K562 (cell line): Measurements from ENCODE around the gene CALM3. TPM values are rescaled to one million over a fixed set of nuclear protein-coding genes. Genes with fewer than 3 reads are reported as not detected.

Source experiments
- ATAC-seq: fragments of 200-7000 bp; cut with Tn5 transposase; 3 replicates; pipeline ENCODE4 v1.9.1; 2020; ENCODE audit warnings: moderate library complexity
- BruUV-seq: library from RNA; stranded (reverse); fragments of 400-500 nt; replicated peaks from 2 replicates; lab custom pipeline; 2021; lab: Mats Ljungman, UMichigan
- CTCF ChIA-PET: fragments of 300-600 bp; formaldehyde crosslinking; extraction: SDS; loops from one replicate; lab custom pipeline; 2021; ENCODE audit warnings: low intra/inter-chr PET ratio; lab: Yijun Ruan, JAX
- POLR2A ChIA-PET: fragments of 300-600, 350-650 bp; sonication (Branson Sonifier 250); formaldehyde crosslinking; extraction: SDS; loops from one replicate; lab custom pipeline; 2021; ENCODE audit warnings: antibody characterized with exemption, inconsistent platforms; lab: Yijun Ruan, JAX
- DNase-seq, 4 experiments: peaks; one replicate each; pipeline versions ENCODE4 v3.0.0 to v3.0.0-alpha.2; 2011 to 2018; ENCODE audit warnings: low spot score in 3 of 4, mixed read lengths in 3 of 4; ENCODE audit errors: extremely low read depth in 1 of 4
- FAIRE-seq: peaks from 2 replicates; lab custom pipeline; 2011; peaks lifted over from hg19 to GRCh38; lab: Jason Lieb, UNC
- H2AFZ ChIP-seq: 2 replicates; pipeline ENCODE4 v1.6.0; 2011; ENCODE audit warnings: low read depth, low read length, control low read depth, inconsistent platforms
- H3K27ac ChIP-seq: fragments of 200-600 bp; 3 replicates; pipeline ENCODE4 v1.8.0; 2011; ENCODE audit warnings: low read depth, mild to moderate bottlenecking, control low read depth, inconsistent platforms, low read length, moderate library complexity, mixed read lengths; ENCODE audit errors: extremely low read depth
- H3K27me3 ChIP-seq, 2 experiments: fragments of 300-600 bp in 1 of 2; 2 replicates in 1 of 2; 3 replicates in 1 of 2; pipeline versions ENCODE4 v1.6.0 to v1.8.0; 2011; ENCODE audit warnings: inconsistent platforms in 2 of 2, low read length in 2 of 2, mild to moderate bottlenecking in 1 of 2, mixed read lengths in 1 of 2, moderate library complexity in 1 of 2; ENCODE audit not compliant: control insufficient read depth in 2 of 2, insufficient read depth in 2 of 2
- H3K36me3 ChIP-seq: fragments of 300-600 bp; 3 replicates; pipeline ENCODE4 v1.8.0; 2011; ENCODE audit warnings: mild to moderate bottlenecking, low read length, inconsistent platforms; ENCODE audit not compliant: control insufficient read depth, insufficient read depth
- H3K4me1 ChIP-seq, 2 experiments: fragments of 200-600 bp in 1 of 2; replicated peaks in 1 of 2; 2 replicates in 1 of 2; 3 replicates in 1 of 2; pipeline versions ENCODE4 v1.5.1 to v1.8.0; 2011; ENCODE audit warnings: inconsistent platforms in 2 of 2, low read length in 2 of 2, mild to moderate bottlenecking in 1 of 2, mixed read lengths in 1 of 2, moderate library complexity in 1 of 2; ENCODE audit not compliant: control insufficient read depth in 2 of 2, insufficient read depth in 2 of 2
- H3K4me2 ChIP-seq: 2 replicates; pipeline ENCODE4 v1.6.1; 2011; ENCODE audit warnings: low read length, control low read depth, inconsistent platforms, mixed read lengths; ENCODE audit not compliant: insufficient read depth
- H3K4me3 ChIP-seq: fragments of 200-600 bp; sonication (generic), shearing (Covaris generic); 2 replicates; pipeline ENCODE4 v1.5.1; 2016; ENCODE audit warnings: control low read depth, inconsistent platforms
- H3K79me2 ChIP-seq: fragments of 200-600 bp; 3 replicates; pipeline ENCODE4 v1.8.0; 2011; ENCODE audit warnings: low read length, inconsistent platforms; ENCODE audit not compliant: control insufficient read depth, insufficient read depth
- H3K9ac ChIP-seq, 2 experiments: 2 replicates each; pipeline versions ENCODE4 v1.6.0 to v1.6.1; 2011; ENCODE audit warnings: low read depth in 2 of 2, low read length in 2 of 2, control low read depth in 1 of 2, inconsistent platforms in 1 of 2, mild to moderate bottlenecking in 1 of 2, mixed read lengths in 1 of 2; ENCODE audit not compliant: insufficient read depth in 1 of 2
- H3K9me1 ChIP-seq: one replicate; pipeline ENCODE4 v1.6.0; 2011; ENCODE audit warnings: inconsistent platforms, mild to moderate bottlenecking, low read length, moderate library complexity; ENCODE audit not compliant: control insufficient read depth, insufficient read depth
- H3K9me3 ChIP-seq: replicated peaks from 2 replicates; pipeline ENCODE4 v1.5.1; 2011; ENCODE audit warnings: low read depth, low read length, inconsistent platforms; ENCODE audit not compliant: control insufficient read depth, insufficient read depth
- H4K20me1 ChIP-seq: replicated peaks from 2 replicates; pipeline ENCODE4 v1.6.1; 2011; ENCODE audit warnings: low read length, inconsistent platforms, mixed read lengths; ENCODE audit not compliant: control insufficient read depth, insufficient read depth
- ATF1 ChIP-seq, 2 experiments: fragments of 450-650 bp in 1 of 2; IDR thresholded peaks; 2 replicates each; pipeline ENCODE4 v1.6.1; 2016; ENCODE audit warnings: missing compliant biosample characterization in 1 of 2, missing genetic modification characterization in 1 of 2
- BHLHE40 ChIP-seq: IDR thresholded peaks from 2 replicates; pipeline ENCODE4 v1.6.1; 2011; ENCODE audit warnings: low read length, improper control_type of control experiment
- CHD1 ChIP-seq: fragments of 200-600 bp; sonication (generic); IDR thresholded peaks from one replicate; pipeline ENCODE4 v1.6.1; 2012; ENCODE audit warnings: mild to moderate bottlenecking, moderate library complexity, low read length, inconsistent platforms
- GTF2F1 ChIP-seq: IDR thresholded peaks from 2 replicates; pipeline ENCODE4 v1.6.1; 2011; ENCODE audit warnings: low read depth, low read length, improper control_type of control experiment
- MYBL2 ChIP-seq, 2 experiments: fragments of 450-650 bp in 1 of 2; sonication (generic) in 1 of 2; formaldehyde crosslinking in 1 of 2; IDR thresholded peaks; 2 replicates each; pipeline versions ENCODE4 v1.6.1 to v1.8.1; 2017 to 2022; ENCODE audit warnings: borderline replicate concordance in 1 of 2, inconsistent platforms in 1 of 2, low read depth in 1 of 2, mild to moderate bottlenecking in 1 of 2, missing genetic modification reagents in 1 of 2, moderate library complexity in 1 of 2
- RNF2 ChIP-seq: sonication (generic); IDR thresholded peaks from 2 replicates; pipeline ENCODE4 v1.6.1; 2016
- TEAD4 ChIP-seq, 2 experiments: sonication (generic) in 1 of 2; formaldehyde crosslinking in 1 of 2; IDR thresholded peaks; 2 replicates each; pipeline versions ENCODE4 v1.6.1 to v1.8.0; 2012 to 2022; ENCODE audit warnings: borderline replicate concordance in 1 of 2, inconsistent platforms in 1 of 2, low read length in 1 of 2, mild to moderate bottlenecking in 1 of 2, missing genetic modification reagents in 1 of 2
- WHSC1 ChIP-seq: IDR thresholded peaks from one replicate; pipeline ENCODE4 v1.6.1; 2012; ENCODE audit warnings: low read length, control low read depth, inconsistent platforms
- ZKSCAN3 ChIP-seq: fragments of 250-450 bp; sonication (Bioruptor Pico); IDR thresholded peaks from 2 replicates; pipeline ENCODE4 v1.4.0; 2020
- ZNF143 ChIP-seq: sonication (generic); formaldehyde crosslinking; IDR thresholded peaks from 2 replicates; pipeline ENCODE4 v1.9.0; 2022; ENCODE audit warnings: mild to moderate bottlenecking, missing genetic modification reagents
- ZNF717 ChIP-seq: fragments of 250-450 bp; sonication (Bioruptor Pico); IDR thresholded peaks from 2 replicates; pipeline ENCODE4 v1.5.0; 2021
- WGBS: fragments of 100-300 bp; shearing (Covaris generic); methylation state at CpG from one replicate; pipeline ENCODE4 v1.1.6; 2016; ENCODE audit warnings: low coverage, mixed read lengths; ENCODE audit not compliant: insufficient coverage; ENCODE audit errors: missing lambda C conversion rate; 5-methylcytosine and 5-hydroxymethylcytosine counted together
- in situ Hi-C: fragments of 300-500 bp; cut with MboI; formaldehyde crosslinking; loops from 4 replicates; pipeline ENCODE4 v1.15.0; 2018; ENCODE audit warnings: inconsistent platforms, mixed read lengths
- intact Hi-C: fragments of 100-400 bp; cut with micrococcal nuclease; formaldehyde crosslinking; loops from 2 replicates; pipeline ENCODE4 v1.14.2; 2022
- polyA plus RNA-seq, 8 experiments: library from polyadenylated mRNA; depleted of rRNA in 4 of 8; stranded (reverse) in 5 of 8; unstranded in 3 of 8; fragments of >200 nt; fragmentation: Nextera tagmentation in 2 of 8; fragmentation: Illumina TruSeq in 1 of 8; extraction: Ambion mirVana in 2 of 8; extraction: Trizol in 1 of 8; gene quantifications; 2 replicates each; pipeline versions ENCODE4 v1.2.1 to v1.2.3, GENCODE V29; 2011 to 2014; ENCODE audit warnings: inconsistent platforms in 1 of 8, missing spikeins in 1 of 8
- total RNA-seq, 7 experiments: library from RNA; depleted of rRNA in 6 of 7; stranded (reverse); fragments of >200 nt in 6 of 7; fragmentation: Illumina TruSeq in 2 of 7; extraction: Trizol in 2 of 7; gene quantifications; 2 replicates each; pipeline versions ENCODE4 v1.2.1 to v1.2.3, GENCODE V29; 2011 to 2021; ENCODE audit warnings: low replicate concordance in 1 of 7
- TF ChIP-seq, protein P1 (sequence below): fragments of 250-450 bp; sonication (Bioruptor Pico); IDR thresholded peaks from 2 replicates; pipeline ENCODE4 v1.4.0; 2020; ENCODE audit warnings: borderline replicate concordance
- TF ChIP-seq, protein P2 (sequence below), 2 experiments: IDR thresholded peaks in 1 of 2; conservative IDR thresholded peaks in 1 of 2; 2 replicates each; pipeline ENCODE4 v1.6.1; 2016; ENCODE audit warnings: low read depth in 2 of 2, mild to moderate bottlenecking in 1 of 2, missing compliant biosample characterization in 1 of 2, missing genetic modification characterization in 1 of 2, moderate library complexity in 1 of 2
- TF ChIP-seq, protein P3 (sequence below): fragments of 450-650 bp; formaldehyde crosslinking; IDR thresholded peaks from 2 replicates; pipeline ENCODE4 v1.4.0; 2020; ENCODE audit warnings: mild to moderate bottlenecking

Gene CALM3
- total and polyA plus RNA-seq, 9 of the 15 experiments (the other 6 are each of a cell fraction or from before 2014, with no cell fraction given): 34.6 to 350 (median 156) TPM

DNA sequence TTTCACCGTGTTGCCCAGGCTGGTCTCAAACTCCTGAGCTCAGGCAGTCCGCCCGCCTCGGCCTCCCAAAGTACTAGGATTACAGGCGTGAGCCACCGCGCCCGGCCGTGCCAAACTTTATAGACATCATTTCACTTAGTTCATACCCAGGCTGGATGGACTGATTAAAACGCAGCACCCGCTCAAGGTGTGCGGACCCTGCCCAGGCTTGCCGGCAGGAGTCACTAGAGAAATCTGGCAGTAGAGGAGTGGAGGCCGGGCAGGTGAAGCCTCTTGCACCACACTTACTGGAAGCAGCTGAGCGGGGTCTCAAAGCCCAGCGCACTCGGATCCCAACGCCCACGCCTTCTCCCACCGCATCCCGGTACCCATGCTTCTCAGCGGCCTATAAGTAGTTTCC lies 12.4 kb downstream of the CALM3 start:
- Histone ChIP-seq H3K9me1 (no peaks in the 10 kb centered on the region), H3K9me3 (no peaks in the 10 kb centered on the region), H3K36me3 (peaks cover 21% of the 10 kb centered on the region; the same call in 2 of the 3 replicates), H3K4me1 (peaks cover 12 to 15% of the 10 kb centered on the region in 2 experiments), H3K4me3 (no peak overlapping the region), H3K4me2 (no peak overlapping the region), H2AFZ (no peak overlapping the region), H3K79me2 (no peaks in the 10 kb centered on the region), H4K20me1 (0 out of 2 replicates have a peak, but pooled peaks cover 8% of the 10 kb centered on the region), H3K27ac (no peak overlapping the region), H3K27me3 (no peaks in the 10 kb centered on the region), H3K9ac (no peak overlapping the region)
- BruUV-seq: no TSS peak
- no peak for TF ChIP-seq CHD1
- TF ChIP-seq, protein P1, sequence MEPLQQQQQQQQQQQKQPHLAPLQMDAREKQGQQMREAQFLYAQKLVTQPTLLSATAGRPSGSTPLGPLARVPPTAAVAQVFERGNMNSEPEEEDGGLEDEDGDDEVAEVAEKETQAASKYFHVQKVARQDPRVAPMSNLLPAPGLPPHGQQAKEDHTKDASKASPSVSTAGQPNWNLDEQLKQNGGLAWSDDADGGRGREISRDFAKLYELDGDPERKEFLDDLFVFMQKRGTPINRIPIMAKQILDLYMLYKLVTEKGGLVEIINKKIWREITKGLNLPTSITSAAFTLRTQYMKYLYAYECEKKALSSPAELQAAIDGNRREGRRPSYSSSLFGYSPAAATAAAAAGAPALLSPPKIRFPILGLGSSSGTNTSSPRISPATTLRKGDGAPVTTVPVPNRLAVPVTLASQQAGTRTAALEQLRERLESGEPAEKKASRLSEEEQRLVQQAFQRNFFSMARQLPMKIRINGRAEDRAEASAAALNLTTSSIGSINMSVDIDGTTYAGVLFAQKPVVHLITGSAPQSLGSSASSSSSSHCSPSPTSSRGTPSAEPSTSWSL (CRISPR knock-in tag): no peak
- no peak for TF ChIP-seq MYBL2 (IDR thresholded peaks at IDR 0.05; ENCODE audit: low read depth)
- TF ChIP-seq MYBL2 (CRISPR knock-in tag; IDR thresholded peaks at IDR 0.05; ENCODE audit: borderline replicate concordance): no peak
- no peak for TF ChIP-seq ZNF717 (CRISPR knock-in tag)
- no peak for TF ChIP-seq BHLHE40
- no peak for TF ChIP-seq WHSC1
- no peak for TF ChIP-seq RNF2
- no peak for TF ChIP-seq GTF2F1
- TF ChIP-seq ATF1 (CRISPR knock-in tag; IDR thresholded peaks at IDR 0.05): no peak
- TF ChIP-seq ATF1 (tag; IDR thresholded peaks at IDR 0.05): no peak
- no peak for TF ChIP-seq ZKSCAN3 (CRISPR knock-in tag)
- TF ChIP-seq, protein P2, sequence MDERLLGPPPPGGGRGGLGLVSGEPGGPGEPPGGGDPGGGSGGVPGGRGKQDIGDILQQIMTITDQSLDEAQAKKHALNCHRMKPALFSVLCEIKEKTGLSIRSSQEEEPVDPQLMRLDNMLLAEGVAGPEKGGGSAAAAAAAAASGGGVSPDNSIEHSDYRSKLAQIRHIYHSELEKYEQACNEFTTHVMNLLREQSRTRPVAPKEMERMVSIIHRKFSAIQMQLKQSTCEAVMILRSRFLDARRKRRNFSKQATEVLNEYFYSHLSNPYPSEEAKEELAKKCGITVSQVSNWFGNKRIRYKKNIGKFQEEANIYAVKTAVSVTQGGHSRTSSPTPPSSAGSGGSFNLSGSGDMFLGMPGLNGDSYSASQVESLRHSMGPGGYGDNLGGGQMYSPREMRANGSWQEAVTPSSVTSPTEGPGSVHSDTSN (CRISPR knock-in tag; IDR thresholded peaks at IDR 0.05; ENCODE audit: low read depth): no peak
- TF ChIP-seq, protein P2 (tag; conservative IDR thresholded peaks at IDR 0.05; ENCODE audit: low read depth): no peak
- TF ChIP-seq ZNF143 (CRISPR knock-in tag): no peak
- TF ChIP-seq, protein P3, sequence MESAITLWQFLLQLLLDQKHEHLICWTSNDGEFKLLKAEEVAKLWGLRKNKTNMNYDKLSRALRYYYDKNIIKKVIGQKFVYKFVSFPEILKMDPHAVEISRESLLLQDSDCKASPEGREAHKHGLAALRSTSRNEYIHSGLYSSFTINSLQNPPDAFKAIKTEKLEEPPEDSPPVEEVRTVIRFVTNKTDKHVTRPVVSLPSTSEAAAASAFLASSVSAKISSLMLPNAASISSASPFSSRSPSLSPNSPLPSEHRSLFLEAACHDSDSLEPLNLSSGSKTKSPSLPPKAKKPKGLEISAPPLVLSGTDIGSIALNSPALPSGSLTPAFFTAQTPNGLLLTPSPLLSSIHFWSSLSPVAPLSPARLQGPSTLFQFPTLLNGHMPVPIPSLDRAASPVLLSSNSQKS (CRISPR knock-in tag): no peak
- no peak for TF ChIP-seq TEAD4 (IDR thresholded peaks at IDR 0.05; ENCODE audit: low read length)
- TF ChIP-seq TEAD4 (CRISPR knock-in tag; IDR thresholded peaks at IDR 0.05; ENCODE audit: borderline replicate concordance): no peak
- DNase-seq (no peak), FAIRE-seq (no peak), ATAC-seq (no peak)
- in situ Hi-C loops (loop anchor here (5.0 kb wide), 1 partner anchor 49 kb away; the partner anchor contains the start of gene DACT3), intact Hi-C loops (loop anchor here (1.0 kb wide), 1 partner anchor 20 kb away; no protein-coding TSS in a partner anchor)
- ChIA-PET CTCF (interaction anchor here (1.2 to 1.6 kb wide), 2 partner anchors 48 to 115 kb away, joined by 5 to 26 read pairs; partner anchors contain the start of gene DACT3), POLR2A (interaction anchor here (0.7 to 1.0 kb wide), 2 partner anchors 7 to 207 kb away, joined by 3 read pairs; no protein-coding TSS in a partner anchor)
- WGBS: 68% methylated on average over 20 of the region's 22 CpGs
